Endothelial cell of umbilical vein (primary cell): ENCODE data around the gene ELF4. TPM values are rescaled to one million over a fixed set of nuclear protein-coding genes. Genes with fewer than 3 reads are reported as not detected.

Source experiments
- BruUV-seq: library from RNA; stranded (reverse); fragments of 400-500 nt; replicated peaks from 2 replicates; lab custom pipeline; 2021; lab: Mats Ljungman, UMichigan
- CTCF ChIA-PET: fragments of 300-600, 350-600 bp; sonication (Branson Sonifier 250); formaldehyde crosslinking; loops from one replicate; lab custom pipeline; 2021; ENCODE audit warnings: antibody characterized with exemption, inconsistent platforms; lab: Charles Lee
- POLR2A ChIA-PET: fragments of 300-600, 350-600 bp; sonication (Branson Sonifier 250); formaldehyde crosslinking; loops from one replicate; lab custom pipeline; 2021; ENCODE audit warnings: antibody characterized with exemption, inconsistent platforms; lab: Charles Lee
- DNase-seq: peaks from one replicate; pipeline ENCODE4 v3.0.0-alpha.2; 2011; ENCODE audit warnings: low read depth, low spot score
- FAIRE-seq: peaks from 2 replicates; lab custom pipeline; 2011; peaks lifted over from hg19 to GRCh38; lab: Jason Lieb, UNC
- H2AFZ ChIP-seq: 2 replicates; pipeline ENCODE4 v1.6.0; 2012; ENCODE audit warnings: low read depth, low read length, control low read depth, inconsistent platforms
- H3K27ac ChIP-seq: 2 replicates; pipeline ENCODE4 v1.5.1; 2011; ENCODE audit warnings: low read depth, mild to moderate bottlenecking, control low read depth, low read length, moderate library complexity; ENCODE audit not compliant: insufficient read depth
- H3K27me3 ChIP-seq, 2 experiments: 2 replicates each; pipeline versions ENCODE4 v1.6.0 to v1.6.1; 2011; ENCODE audit warnings: low read length in 2 of 2, mixed read lengths in 1 of 2; ENCODE audit not compliant: control insufficient read depth in 2 of 2, insufficient read depth in 2 of 2
- H3K36me3 ChIP-seq, 2 experiments: 2 replicates in 1 of 2; 3 replicates in 1 of 2; pipeline ENCODE4 v1.5.1; 2011; ENCODE audit warnings: low read length in 2 of 2, mild to moderate bottlenecking in 1 of 2, moderate library complexity in 1 of 2; ENCODE audit not compliant: control insufficient read depth in 2 of 2, insufficient read depth in 2 of 2; ENCODE audit errors: extremely low read depth in 1 of 2
- H3K4me1 ChIP-seq: 3 replicates; pipeline ENCODE4 v1.5.1; 2011; ENCODE audit warnings: mild to moderate bottlenecking, low read length; ENCODE audit not compliant: control insufficient read depth, insufficient read depth; ENCODE audit errors: extremely low read depth
- H3K4me2 ChIP-seq: 2 replicates; pipeline ENCODE4 v1.6.1; 2011; ENCODE audit warnings: low read length, control low read depth, mixed read lengths; ENCODE audit not compliant: insufficient read depth
- H3K4me3 ChIP-seq, 3 experiments: fragments of 200-600 bp in 1 of 3; sonication (generic), shearing (Covaris generic) in 1 of 3; replicated peaks in 1 of 3; 2 replicates each; pipeline ENCODE4 v1.5.1; 2011 to 2016; ENCODE audit warnings: control low read depth in 3 of 3, low read length in 3 of 3, mild to moderate bottlenecking in 2 of 3, inconsistent platforms in 1 of 3, low read depth in 1 of 3, moderate library complexity in 1 of 3; ENCODE audit not compliant: insufficient read depth in 1 of 3
- H3K79me2 ChIP-seq: 2 replicates; pipeline ENCODE4 v1.6.0; 2012; ENCODE audit warnings: low read length, inconsistent platforms; ENCODE audit not compliant: control insufficient read depth, insufficient read depth
- H3K9ac ChIP-seq: replicated peaks from 2 replicates; pipeline ENCODE3; 2011; ENCODE audit warnings: low read length, control low read depth; ENCODE audit not compliant: insufficient read depth; ENCODE audit errors: extremely low read depth
- H3K9me1 ChIP-seq: replicated peaks from 3 replicates; pipeline ENCODE4 v1.6.0; 2011; ENCODE audit warnings: mild to moderate bottlenecking, low read length; ENCODE audit not compliant: control insufficient read depth, insufficient read depth; ENCODE audit errors: extremely low read depth
- H3K9me3 ChIP-seq: replicated peaks from 2 replicates; pipeline ENCODE4 v1.5.1; 2012; ENCODE audit warnings: low read length, inconsistent platforms; ENCODE audit not compliant: control insufficient read depth, insufficient read depth
- H4K20me1 ChIP-seq: replicated peaks from 2 replicates; pipeline ENCODE3; 2011; ENCODE audit warnings: mild to moderate bottlenecking, low read length; ENCODE audit not compliant: control insufficient read depth, insufficient read depth; ENCODE audit errors: extremely low read depth
- CTCF ChIP-seq, 2 donors: IDR thresholded peaks; 1 replicate in 1 of 2; 2 replicates in 1 of 2; pipeline ENCODE4 v1.5.1; 2011; ENCODE audit warnings: low read length in 2 of 2, mild to moderate bottlenecking in 2 of 2, moderate library complexity in 2 of 2, control low read depth in 1 of 2, inconsistent platforms in 1 of 2, low read depth in 1 of 2; ENCODE audit not compliant: insufficient read depth in 1 of 2; ENCODE audit errors: extremely low read depth in 1 of 2
- EZH2 ChIP-seq: IDR thresholded peaks from 2 replicates; pipeline ENCODE4 v1.6.1; 2012; ENCODE audit warnings: borderline replicate concordance, low read depth, mild to moderate bottlenecking, moderate library complexity, low read length, inconsistent platforms; ENCODE audit not compliant: severe bottlenecking
- FOS ChIP-seq: IDR thresholded peaks from 2 replicates; pipeline ENCODE4 v1.6.1; 2011; ENCODE audit warnings: mild to moderate bottlenecking, low read length, moderate library complexity, borderline replicate concordance; ENCODE audit not compliant: insufficient read depth
- GATA2 ChIP-seq: IDR thresholded peaks from 2 replicates; pipeline ENCODE4 v1.7.0; 2011; ENCODE audit warnings: low read depth, mild to moderate bottlenecking, moderate library complexity, mixed read lengths, low read length; ENCODE audit not compliant: insufficient read length, insufficient read depth
- JUN ChIP-seq: IDR thresholded peaks from 2 replicates; pipeline ENCODE4 v1.6.1; 2011; ENCODE audit warnings: borderline replicate concordance, low read depth; ENCODE audit not compliant: insufficient read length, insufficient read depth
- MAX ChIP-seq: IDR thresholded peaks from 2 replicates; pipeline ENCODE4 v1.6.1; 2011; ENCODE audit not compliant: insufficient read depth, insufficient read length
- MYC ChIP-seq: IDR thresholded peaks from one replicate; pipeline ENCODE4 v1.6.1; 2011; ENCODE audit warnings: mild to moderate bottlenecking, low read depth, low read length
- POLR2A ChIP-seq: IDR thresholded peaks from 2 replicates; pipeline ENCODE4 v1.6.1; 2012; ENCODE audit warnings: low read depth, mild to moderate bottlenecking, control low read depth, low read length
- POLR2AphosphoS5 ChIP-seq: IDR thresholded peaks from 2 replicates; pipeline ENCODE4 v1.6.1; 2012; ENCODE audit warnings: low read depth, mild to moderate bottlenecking, control low read depth, low read length, moderate library complexity; ENCODE audit not compliant: insufficient read depth
- dilution Hi-C: fragments of 300-500 bp; cut with MboI; formaldehyde crosslinking; loops from one replicate; pipeline ENCODE4 v1.15.0; 2019; ENCODE audit warnings: low sequenced_read_pairs; ENCODE audit not compliant: extremely low pct_ligation_motif_present
- intact Hi-C: fragments of 100-400 bp; cut with micrococcal nuclease; formaldehyde crosslinking; loops from one replicate; pipeline ENCODE4 v1.10.0; 2022
- polyA plus RNA-seq, 4 experiments: library from polyadenylated mRNA; depleted of rRNA in 3 of 4; stranded (reverse) in 3 of 4; unstranded in 1 of 4; fragments of >200 nt; gene quantifications; 2 replicates each; pipeline versions ENCODE4 v1.2.1 to v1.2.3, GENCODE V29; 2011 to 2012; ENCODE audit warnings: missing spikeins in 1 of 4
- total RNA-seq: library from RNA; stranded (reverse); gene quantifications from 2 replicates; pipeline ENCODE4 v1.2.3, GENCODE V29; 2021

ELF4 gene
- total and polyA plus RNA-seq, 2 donors (not counting 3 experiments of a cell fraction or from before 2014, with no cell fraction given): 31.9 to 33.4 TPM

- TF ChIP-seq MAX (no peak), EZH2 (no peak), POLR2AphosphoS5 (no peak), CTCF (IDR thresholded peaks at IDR 0.05; ENCODE audit: extremely low read depth in 1 of 2, insufficient read depth in 1 of 2, low read depth in 1 of 2, low read length in 2 of 2) (no peak), GATA2 (no peak), POLR2A (no peak), FOS (no peak), JUN (no peak), MYC (no peak)
- Histone ChIP-seq H3K9ac (no peak overlapping the region), H3K36me3 (peaks cover 0 to 4% of the 10 kb centered on the region in 2 experiments), H3K4me1 (peaks cover 4% of the 10 kb centered on the region), H3K79me2 (no peaks in the 10 kb centered on the region), H3K27ac (no peak overlapping the region), H3K9me3 (no peaks in the 10 kb centered on the region), H3K9me1 (no peaks in the 10 kb centered on the region), H3K27me3 (no peaks in the 10 kb centered on the region), H3K4me2 (no peak overlapping the region), H2AFZ (no peak overlapping the region), H4K20me1 (no peaks in the 10 kb centered on the region), H3K4me3 (no peak overlapping the region)
- CTCF ChIA-PET: interaction anchor here (1.3 kb wide), 2 partner anchors 57 to 76 kb away, joined by 3 to 5 read pairs; no protein-coding TSS in a partner anchor
- POLR2A ChIA-PET: no interaction called here
- DNase-seq: no peak
- FAIRE-seq: no peak
- dilution Hi-C loops (no loop called here), intact Hi-C loops (loop anchor here (5.0 kb wide), 1 partner anchor 56 kb away; no protein-coding TSS in a partner anchor)
- BruUV-seq: no TSS peak
Measured at GRCh38 chrX:130136496-130136895, 26.2 kb upstream of the ELF4 start.
